Esophagus muscularis mucosa (tissue), 4 donors: ENCODE data around the gene ABI3. TPM values are rescaled to one million over a fixed set of nuclear protein-coding genes. Genes with fewer than 3 reads are reported as not detected.

Source experiments
- DNase-seq: peaks from one replicate; pipeline ENCODE4 v3.0.0-alpha.2; 2017; ENCODE audit errors: extremely low spot score
- H3K27ac ChIP-seq, 4 donors: fragments of 200-600 bp; sonication (generic); replicated peaks in 1 of 4; 1 replicate in 3 of 4; 2 replicates in 1 of 4; pipeline ENCODE4 v1.5.1; 2016 to 2019; ENCODE audit warnings: mild to moderate bottlenecking in 1 of 4
- H3K27me3 ChIP-seq, 4 donors: fragments of 200-600 bp; sonication (generic); one replicate each; pipeline versions ENCODE4 v1.5.1 to v1.6.0; 2016 to 2019
- H3K36me3 ChIP-seq, 4 donors: fragments of 200-600 bp; sonication (generic); one replicate each; pipeline ENCODE4 v1.5.1; 2016 to 2019
- H3K4me1 ChIP-seq, 4 donors: fragments of 200-600 bp; sonication (generic); one replicate each; pipeline ENCODE4 v1.5.1; 2016 to 2019
- H3K4me3 ChIP-seq, 4 donors: fragments of 200-600 bp; sonication (generic); 1 replicate in 2 of 4; 2 replicates in 2 of 4; pipeline ENCODE4 v1.5.1; 2016 to 2019; ENCODE audit warnings: mild to moderate bottlenecking in 4 of 4, moderate library complexity in 1 of 4
- H3K9me3 ChIP-seq, 4 donors: fragments of 200-600 bp; sonication (generic); 1 replicate in 3 of 4; 2 replicates in 1 of 4; pipeline ENCODE4 v1.5.1; 2016 to 2019
- CTCF ChIP-seq, 3 experiments: fragments of 200-600 bp in 2 of 3; fragments of 450-650 bp in 1 of 3; sonication (generic) in 2 of 3; IDR thresholded peaks; one replicate each; pipeline ENCODE4 v1.5.1; 2017 to 2019; ENCODE audit warnings: antibody characterized with exemption in 3 of 3, mild to moderate bottlenecking in 2 of 3, moderate library complexity in 1 of 3
- EP300 ChIP-seq: sonication (generic); formaldehyde crosslinking; IDR thresholded peaks from one replicate; pipeline ENCODE4 v1.6.1; 2017; ENCODE audit warnings: antibody characterized with exemption
- POLR2A ChIP-seq: fragments of 450-650 bp; IDR thresholded peaks from one replicate; pipeline ENCODE4 v1.6.1; 2017; ENCODE audit warnings: antibody characterized with exemption, moderate library complexity, mild to moderate bottlenecking, low read depth
- POLR2AphosphoS5 ChIP-seq, 2 donors: sonication (generic); formaldehyde crosslinking; IDR thresholded peaks; one replicate each; pipeline ENCODE4 v1.6.1; 2017; ENCODE audit warnings: antibody characterized with exemption in 2 of 2
- WGBS: methylation state at CpG from one replicate; pipeline ENCODE4 v1.1.5; 2018; 5-methylcytosine and 5-hydroxymethylcytosine counted together
- intact Hi-C: fragments of 100-400 bp; cut with DNase I; formaldehyde crosslinking; loops from one replicate; pipeline ENCODE4 v1.15.1; 2023
- total RNA-seq, 4 donors: library from RNA; depleted of rRNA; stranded (reverse); fragments of >200 nt; gene quantifications; one replicate each; pipeline versions ENCODE4 v1.1.0 to v1.2.1, GENCODE V29; 2016

The ABI3 gene
- total RNA-seq, 4 donors from 2014 or later, result 3.3 to 8.9 (median 6.3) TPM

- intact Hi-C loops, result no loop called here
- Histone ChIP-seq H3K27me3 (peaks cover 0 to 10% (median 0%) of the 10 kb centered on the region in 4 donors), H3K27ac (no peak overlapping the region), H3K4me1 (peaks cover 5 to 6% (median 6%) of the 10 kb centered on the region in 4 donors), H3K4me3 (no peak overlapping the region), H3K9me3 (no peaks in the 10 kb centered on the region), H3K36me3 (no peaks in the 10 kb centered on the region)
- TF ChIP-seq EP300 (no peak), CTCF (IDR thresholded peaks at IDR 0.05) (no peak), POLR2A (no peak), POLR2AphosphoS5 (IDR thresholded peaks at IDR 0.05) (no peak)
- no peak for DNase-seq
- 76% methylated on average over 4 of the region's 4 CpGs for WGBS
Measured at GRCh38 chr17:49254066-49254465, 43.6 kb downstream of the ABI3 start.

DNA sequence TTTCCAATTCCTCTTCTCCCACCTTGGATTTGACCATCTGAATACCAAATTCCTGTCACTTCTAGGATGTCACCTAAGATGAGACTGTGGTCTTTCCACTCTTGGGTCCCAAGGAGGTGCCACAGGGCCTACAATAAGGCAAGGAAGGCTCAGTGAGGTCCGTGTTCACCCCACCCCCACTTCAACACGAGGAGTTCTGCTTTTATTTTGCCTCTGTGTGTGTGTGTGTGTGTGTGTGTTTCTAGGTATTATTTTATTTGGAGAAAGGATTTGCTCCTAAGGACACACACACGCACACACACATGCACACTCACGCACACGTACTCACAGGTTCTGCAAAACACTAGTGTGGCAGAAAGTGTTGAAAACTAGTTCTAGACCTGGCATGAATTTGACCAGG is 44.6 kb downstream of the ABI3 start:
- 76% methylated on average over 5 of the region's 5 CpGs for WGBS
- Histone ChIP-seq H3K27ac (no peak overlapping the region), H3K9me3 (no peaks in the 10 kb centered on the region), H3K27me3 (peaks cover 0 to 1% (median 0%) of the 10 kb centered on the region in 4 donors), H3K4me1 (peaks cover 5 to 9% (median 7%) of the 10 kb centered on the region in 4 donors), H3K4me3 (no peak overlapping the region), H3K36me3 (no peaks in the 10 kb centered on the region)
- DNase-seq, result no peak
- TF ChIP-seq CTCF (IDR thresholded peaks at IDR 0.05) (no peak), EP300 (no peak)
- intact Hi-C loops, result no loop called here

DNA sequence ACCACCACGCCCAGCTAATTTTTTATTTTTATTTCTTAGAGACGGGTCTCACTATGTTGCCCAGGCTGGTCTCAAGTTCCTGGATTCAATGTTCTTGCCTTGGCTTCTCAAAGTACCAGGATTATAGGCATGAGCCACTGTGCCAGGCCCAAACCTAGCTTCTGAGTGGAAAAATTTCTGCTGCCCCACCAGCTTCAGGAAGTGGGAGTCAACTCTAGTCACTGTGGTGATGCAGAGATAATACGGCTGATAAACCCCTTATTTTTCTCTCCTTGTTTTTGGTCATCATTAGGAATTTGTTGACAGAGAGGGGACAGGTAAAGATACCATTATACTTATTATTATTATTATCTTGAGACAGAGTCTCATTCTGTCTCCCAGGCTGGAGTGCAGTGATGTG is 47.9 kb downstream of the ABI3 start:
- H3K36me3 ChIP-seq, result no peaks in the 10 kb centered on the region
- no peak overlapping the region for H3K27ac ChIP-seq
- intact Hi-C loops, result no loop called here
- no peak overlapping the region for H3K4me3 ChIP-seq
- no peak for DNase-seq
- peaks cover 10 to 19% (median 18%) of the 10 kb centered on the region in 4 donors for H3K4me1 ChIP-seq
- no peaks in the 10 kb centered on the region for H3K9me3 ChIP-seq
- peaks cover 0 to 10% (median 0%) of the 10 kb centered on the region in 4 donors for H3K27me3 ChIP-seq
- WGBS, result 89% methylated on average over 3 of the region's 3 CpGs
- TF ChIP-seq POLR2AphosphoS5 (IDR thresholded peaks at IDR 0.05) (no peak), POLR2A (no peak), EP300 (no peak), CTCF (IDR thresholded peaks at IDR 0.05) (no peak)

GRCh38 chr17:49259663-49260010 is 49.1 kb downstream of the ABI3 start:
- Histone ChIP-seq H3K9me3 (no peaks in the 10 kb centered on the region), H3K27ac (peak overlapping the region; percentile 66 to 78 (median 70)), H3K4me3 (peak overlapping the region; percentile 61 to 82 (median 66)), H3K27me3 (peaks cover 0 to 16% (median 0%) of the 10 kb centered on the region in 4 donors), H3K36me3 (no peaks in the 10 kb centered on the region), H3K4me1 (peaks cover 10 to 19% (median 18%) of the 10 kb centered on the region in 4 donors)
- DNase-seq, result no peak
- TF ChIP-seq CTCF (IDR thresholded peaks at IDR 0.05) (no peak), EP300 (no peak), POLR2A (no peak), POLR2AphosphoS5 (IDR thresholded peaks at IDR 0.05) (no peak)
- intact Hi-C loops, result no loop called here
- 22% methylated on average over 4 of the region's 10 CpGs for WGBS
